Ramos (cell line): Measurements from ENCODE around the gene ZBTB7C.

Source experiments
- in situ Hi-C: fragments of 300-500 bp; cut with MboI; formaldehyde crosslinking; loops from one replicate; pipeline ENCODE4 v1.14.3; 2022; ENCODE audit warnings: low sequenced_read_pairs; ENCODE audit not compliant: unreplicated experiment

Gene ZBTB7C

GRCh38 chr18:48229552-48229981 lies 179.6 kb downstream of the ZBTB7C start:
- in situ Hi-C loops = no loop called here

GRCh38 chr18:48228841-48229240 lies 180.3 kb downstream of the ZBTB7C start:
- in situ Hi-C loops = no loop called here

- in situ Hi-C loops = no loop called here
These were observed 180.9 kb downstream of the ZBTB7C start for GRCh38 chr18:48228301-48228715.

- in situ Hi-C loops = no loop called here
These were observed 182.0 kb downstream of the ZBTB7C start for GRCh38 chr18:48227206-48227605.

- in situ Hi-C loops = no loop called here
These were observed 182.8 kb downstream of the ZBTB7C start for GRCh38 chr18:48226401-48226800.

- in situ Hi-C loops = no loop called here
These were observed 187.1 kb downstream of the ZBTB7C start for GRCh38 chr18:48222118-48222517.

- in situ Hi-C loops = no loop called here
These were observed 189.2 kb downstream of the ZBTB7C start for GRCh38 chr18:48219810-48220499.

- in situ Hi-C loops = no loop called here
These were observed 190.0 kb downstream of the ZBTB7C start for GRCh38 chr18:48219037-48219809.

- in situ Hi-C loops = no loop called here
These were observed 190.7 kb downstream of the ZBTB7C start for GRCh38 chr18:48218285-48219022.

- in situ Hi-C loops = no loop called here
These were observed 191.6 kb downstream of the ZBTB7C start for GRCh38 chr18:48217258-48218250.

- in situ Hi-C loops = no loop called here
These were observed 192.4 kb downstream of the ZBTB7C start for GRCh38 chr18:48216639-48217257.

GRCh38 chr18:48215876-48216638 lies 193.1 kb downstream of the ZBTB7C start:
- in situ Hi-C loops = no loop called here

GRCh38 chr18:48213791-48214190 lies 195.4 kb downstream of the ZBTB7C start:
- in situ Hi-C loops = no loop called here

- in situ Hi-C loops = no loop called here
These were observed 200.6 kb downstream of the ZBTB7C start for GRCh38 chr18:48208432-48209140.

- in situ Hi-C loops = no loop called here
These were observed 201.4 kb downstream of the ZBTB7C start for GRCh38 chr18:48207733-48208132.

- in situ Hi-C loops = no loop called here
These were observed 202.3 kb downstream of the ZBTB7C start for GRCh38 chr18:48206887-48207286.

- in situ Hi-C loops = no loop called here
These were observed 205.1 kb downstream of the ZBTB7C start for GRCh38 chr18:48203961-48204666.
